GM12878 (cell line): ENCODE data around the gene TMEM121B. TPM values are rescaled to one million over a fixed set of nuclear protein-coding genes. Genes with fewer than 3 reads are reported as not detected.

Source experiments
- ATAC-seq: fragments of 200-7000 bp; cut with Tn5 transposase; 3 replicates; pipeline ENCODE4 v1.9.1; 2020; ENCODE audit warnings: mild to moderate bottlenecking, moderate library complexity
- BruUV-seq: library from RNA; stranded (reverse); fragments of 400-500 nt; replicated peaks from 2 replicates; lab custom pipeline; 2021; lab: Mats Ljungman, UMichigan
- CTCF ChIA-PET: fragments of 300-600 bp; sonication (Branson Sonifier 250); formaldehyde crosslinking; extraction: SDS; loops from one replicate; lab custom pipeline; 2021; ENCODE audit warnings: inconsistent platforms; lab: Yijun Ruan, JAX
- POLR2A ChIA-PET: fragments of 350-600 bp; formaldehyde crosslinking; extraction: SDS; loops from one replicate; lab custom pipeline; 2021; ENCODE audit warnings: inconsistent platforms; lab: Charles Lee
- RAD21 ChIA-PET: fragments of 300-600 bp; sonication (Branson Sonifier 250); formaldehyde crosslinking; loops from one replicate; lab custom pipeline; 2023; ENCODE audit warnings: antibody characterized with exemption; ENCODE audit not compliant: unreplicated experiment; lab: Charles Lee
- SMC1A ChIA-PET: fragments of 300-600 bp; sonication (Branson Sonifier 250); formaldehyde crosslinking; loops from one replicate; lab custom pipeline; 2023; ENCODE audit not compliant: unreplicated experiment, uncharacterized antibody; lab: Charles Lee
- DNase-seq: peaks from one replicate; pipeline ENCODE4 v3.0.0-alpha.2; 2011; ENCODE audit warnings: low read depth, low spot score
- FAIRE-seq: peaks from 3 replicates; lab custom pipeline; 2011; peaks lifted over from hg19 to GRCh38; lab: Jason Lieb, UNC
- H2AFZ ChIP-seq: 2 replicates; pipeline ENCODE4 v1.6.0; 2011; ENCODE audit warnings: low read depth, low read length, control low read depth; ENCODE audit not compliant: control insufficient read depth
- H3K27ac ChIP-seq: 2 replicates; pipeline ENCODE4 v1.5.1; 2011; ENCODE audit warnings: control low read depth; ENCODE audit not compliant: control insufficient read depth, insufficient read depth
- H3K27me3 ChIP-seq, 2 experiments: replicated peaks in 1 of 2; 2 replicates each; pipeline versions ENCODE4 v1.6.0 to v1.6.1; 2011; ENCODE audit warnings: low read length in 1 of 2; ENCODE audit not compliant: control insufficient read depth in 2 of 2, insufficient read depth in 2 of 2
- H3K36me3 ChIP-seq, 2 experiments: 2 replicates each; pipeline ENCODE4 v1.5.1; 2011; ENCODE audit warnings: low read length in 1 of 2; ENCODE audit not compliant: control insufficient read depth in 2 of 2, insufficient read depth in 2 of 2
- H3K4me1 ChIP-seq: 2 replicates; pipeline ENCODE4 v1.6.1; 2011; ENCODE audit warnings: mild to moderate bottlenecking, low read length, moderate library complexity, mixed read lengths; ENCODE audit not compliant: control insufficient read depth, insufficient read depth
- H3K4me2 ChIP-seq: 2 replicates; pipeline ENCODE4 v1.6.0; 2011; ENCODE audit warnings: control low read depth; ENCODE audit not compliant: control insufficient read depth, insufficient read depth
- H3K4me3 ChIP-seq: fragments of 200-600 bp; sonication (generic); 2 replicates; pipeline ENCODE4 v1.5.1; 2016
- H3K79me2 ChIP-seq: 2 replicates; pipeline ENCODE4 v1.6.0; 2011; ENCODE audit warnings: low read length; ENCODE audit not compliant: control insufficient read depth, insufficient read depth
- H3K9ac ChIP-seq: 2 replicates; pipeline ENCODE4 v1.8.0; 2011; ENCODE audit warnings: low read length, control low read depth, mixed read lengths; ENCODE audit not compliant: control insufficient read depth, insufficient read depth
- H3K9me3 ChIP-seq: replicated peaks from 3 replicates; pipeline ENCODE4 v1.5.1; 2011; ENCODE audit warnings: mild to moderate bottlenecking, low read length; ENCODE audit not compliant: control insufficient read depth, insufficient read depth
- H4K20me1 ChIP-seq: 2 replicates; pipeline ENCODE4 v1.6.0; 2011; ENCODE audit not compliant: control insufficient read depth, insufficient read depth
- ATF7 ChIP-seq: fragments of 450-650 bp; IDR thresholded peaks from 2 replicates; pipeline ENCODE4 v1.6.1; 2016; ENCODE audit warnings: low read depth, mild to moderate bottlenecking
- BCL11A ChIP-seq: IDR thresholded peaks from 2 replicates; pipeline ENCODE4 v1.6.1; 2011; ENCODE audit warnings: low read depth, low read length
- CHD4 ChIP-seq: fragments of 200-600 bp; sonication (generic); IDR thresholded peaks from 2 replicates; pipeline ENCODE4 v1.6.1; 2016; ENCODE audit warnings: mild to moderate bottlenecking
- FOXM1 ChIP-seq: IDR thresholded peaks from 2 replicates; pipeline ENCODE4 v1.6.1; 2012; ENCODE audit warnings: low read depth, mild to moderate bottlenecking, inconsistent platforms, low read length, moderate library complexity
- KDM1A ChIP-seq: fragments of 200-600 bp; sonication (generic); IDR thresholded peaks from 2 replicates; pipeline ENCODE4 v1.6.1; 2016; ENCODE audit warnings: borderline replicate concordance
- MYB ChIP-seq: fragments of 150-350 bp; IDR thresholded peaks from 2 replicates; pipeline ENCODE4 v1.6.1; 2014; ENCODE audit warnings: mild to moderate bottlenecking, low read depth, low read length, borderline replicate concordance
- RAD21 ChIP-seq: IDR thresholded peaks from 2 replicates; pipeline ENCODE4 v1.6.1; 2011; ENCODE audit warnings: mild to moderate bottlenecking, low read depth, low read length, moderate library complexity; ENCODE audit not compliant: insufficient read depth
- SIN3A ChIP-seq: IDR thresholded peaks from 2 replicates; pipeline ENCODE4 v1.6.1; 2012; ENCODE audit warnings: low read depth, low read length, improper control_type of control experiment
- SPI1 ChIP-seq: IDR thresholded peaks from 2 replicates; pipeline ENCODE4 v1.6.1; 2011; ENCODE audit warnings: low read depth, mild to moderate bottlenecking, low read length, moderate library complexity, borderline replicate concordance; ENCODE audit not compliant: insufficient read depth
- SUPT20H ChIP-seq: IDR thresholded peaks from 2 replicates; pipeline ENCODE4 v1.6.1; 2011; ENCODE audit warnings: low read depth, mild to moderate bottlenecking, low read length, moderate library complexity, borderline replicate concordance; ENCODE audit not compliant: control insufficient read depth
- TARDBP ChIP-seq: IDR thresholded peaks from 2 replicates; pipeline ENCODE4 v1.6.1; 2016; ENCODE audit warnings: borderline replicate concordance
- ZNF274 ChIP-seq: IDR thresholded peaks from one replicate; pipeline ENCODE4 v1.8.0; 2011; ENCODE audit not compliant: insufficient read length, insufficient read depth
- WGBS: methylation state at CpG from one replicate; pipeline ENCODE4 v1.1.6; 2016; ENCODE audit warnings: low lambda C conversion rate; ENCODE audit not compliant: insufficient replicate concordance, insufficient coverage; ENCODE audit errors: missing lambda C conversion rate; 5-methylcytosine and 5-hydroxymethylcytosine counted together
- in situ Hi-C: fragments of 300-500 bp; cut with MboI; formaldehyde crosslinking; loops from 9 replicates; pipeline ENCODE4 v1.14.3; 2018; ENCODE audit warnings: mixed read lengths
- intact Hi-C: fragments of 100-400 bp; cut with micrococcal nuclease; formaldehyde crosslinking; loops from one replicate; pipeline ENCODE4 v1.14.2; 2022; ENCODE audit not compliant: unreplicated experiment
- polyA plus RNA-seq, 11 experiments: library from polyadenylated mRNA; depleted of rRNA in 4 of 11; unstranded in 6 of 11; stranded (reverse) in 5 of 11; fragments of >200 nt; fragmentation: Nextera tagmentation in 4 of 11; fragmentation: Illumina TruSeq in 1 of 11; extraction: Ambion mirVana in 4 of 11; extraction: Trizol in 1 of 11; gene quantifications; 1 replicate in 1 of 11; 2 replicates in 10 of 11; pipeline versions ENCODE4 v1.2.1 to v1.2.3, GENCODE V29; 2011 to 2016; ENCODE audit warnings: inconsistent platforms in 2 of 11, missing spikeins in 2 of 11, low read depth in 1 of 11
- total RNA-seq, 4 experiments: library from RNA; depleted of rRNA in 3 of 4; stranded (reverse); fragments of >200 nt in 3 of 4; fragmentation: Illumina TruSeq in 1 of 4; extraction: Trizol in 1 of 4; gene quantifications; 2 replicates each; pipeline versions ENCODE4 v1.2.1 to v1.2.3, GENCODE V29; 2013 to 2021
- TF ChIP-seq, protein P1 (sequence below): fragments of 450-650 bp; IDR thresholded peaks from 2 replicates; pipeline ENCODE4 v1.6.1; 2017; ENCODE audit warnings: mild to moderate bottlenecking, moderate library complexity
- TF ChIP-seq, protein P2 (sequence below): fragments of 450-650 bp; IDR thresholded peaks from 2 replicates; pipeline ENCODE4 v1.6.1; 2017; ENCODE audit warnings: antibody characterized with exemption, mild to moderate bottlenecking, moderate library complexity
- TF ChIP-seq, protein P3 (sequence below): fragments of 150-350 bp; IDR thresholded peaks from 2 replicates; pipeline ENCODE4 v1.6.1; 2016; ENCODE audit warnings: low read depth, low read length

TMEM121B gene
- total and polyA plus RNA-seq, 10 of the 15 experiments (the other 5 are each of a cell fraction or from before 2014, with no cell fraction given) = 0.02 to 0.10 (median 0.06) TPM; not detected in 5

DNA sequence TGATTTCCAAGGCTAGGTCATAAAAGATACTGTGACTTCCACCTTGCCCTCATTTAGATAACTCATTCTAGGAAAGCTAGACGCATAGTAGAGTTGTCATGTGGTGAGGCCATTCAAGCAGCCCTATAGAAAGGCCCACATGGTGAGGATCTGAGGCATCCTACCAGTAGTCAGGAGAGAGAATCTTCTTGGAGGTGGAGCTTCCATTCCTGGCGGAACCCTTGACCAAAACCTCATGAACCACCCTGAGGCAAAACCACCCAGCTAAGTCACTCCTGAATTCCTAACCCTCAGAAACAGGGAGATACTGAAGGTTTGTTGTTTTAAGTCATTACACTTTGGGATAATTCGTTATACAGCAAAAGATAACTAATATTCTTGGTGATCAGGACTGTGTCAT is 40.8 kb upstream of the TMEM121B start:
- FAIRE-seq = no peak
- H3K9ac ChIP-seq = no peak overlapping the region
- peaks cover 3% of the 10 kb centered on the region; the same call in 1 of the 2 replicates for H3K4me1 ChIP-seq
- WGBS = 46% methylated on average over 3 of the region's 3 CpGs
- POLR2A ChIA-PET = no interaction called here
- no TSS peak for BruUV-seq
- H2AFZ ChIP-seq = no peak overlapping the region
- intact Hi-C loops (no loop called here), in situ Hi-C loops (no loop called here)
- H3K4me3 ChIP-seq = no peak overlapping the region
- H3K4me2 ChIP-seq = no peak overlapping the region
- CTCF ChIA-PET = interaction anchor here (0.7 to 8.1 kb wide), 3 partner anchors 11 to 82 kb away, joined by 4 to 72 read pairs (median 4); no protein-coding TSS in a partner anchor
- DNase-seq = no peak
- no peaks in the 10 kb centered on the region for H4K20me1 ChIP-seq
- ATAC-seq = no peak
- H3K27ac ChIP-seq = no peak overlapping the region
- no peaks in the 10 kb centered on the region for H3K27me3 ChIP-seq
- no peaks in the 10 kb centered on the region for H3K36me3 ChIP-seq
- peaks cover 18% of the 10 kb centered on the region for H3K79me2 ChIP-seq
- no peaks in the 10 kb centered on the region for H3K9me3 ChIP-seq
- SMC1A ChIA-PET = interaction anchor here (0.8 kb wide), 1 partner anchor 391 kb away, joined by 3 read pairs; no protein-coding TSS in a partner anchor
- RAD21 ChIA-PET = interaction anchor here (1.2 kb wide), 1 partner anchor 10 kb away, joined by 3 read pairs; no protein-coding TSS in a partner anchor
- no peak for TF ChIP-seq BCL11A
- no peak for TF ChIP-seq SIN3A
- no peak for TF ChIP-seq ATF7
- TF ChIP-seq, protein P1, sequence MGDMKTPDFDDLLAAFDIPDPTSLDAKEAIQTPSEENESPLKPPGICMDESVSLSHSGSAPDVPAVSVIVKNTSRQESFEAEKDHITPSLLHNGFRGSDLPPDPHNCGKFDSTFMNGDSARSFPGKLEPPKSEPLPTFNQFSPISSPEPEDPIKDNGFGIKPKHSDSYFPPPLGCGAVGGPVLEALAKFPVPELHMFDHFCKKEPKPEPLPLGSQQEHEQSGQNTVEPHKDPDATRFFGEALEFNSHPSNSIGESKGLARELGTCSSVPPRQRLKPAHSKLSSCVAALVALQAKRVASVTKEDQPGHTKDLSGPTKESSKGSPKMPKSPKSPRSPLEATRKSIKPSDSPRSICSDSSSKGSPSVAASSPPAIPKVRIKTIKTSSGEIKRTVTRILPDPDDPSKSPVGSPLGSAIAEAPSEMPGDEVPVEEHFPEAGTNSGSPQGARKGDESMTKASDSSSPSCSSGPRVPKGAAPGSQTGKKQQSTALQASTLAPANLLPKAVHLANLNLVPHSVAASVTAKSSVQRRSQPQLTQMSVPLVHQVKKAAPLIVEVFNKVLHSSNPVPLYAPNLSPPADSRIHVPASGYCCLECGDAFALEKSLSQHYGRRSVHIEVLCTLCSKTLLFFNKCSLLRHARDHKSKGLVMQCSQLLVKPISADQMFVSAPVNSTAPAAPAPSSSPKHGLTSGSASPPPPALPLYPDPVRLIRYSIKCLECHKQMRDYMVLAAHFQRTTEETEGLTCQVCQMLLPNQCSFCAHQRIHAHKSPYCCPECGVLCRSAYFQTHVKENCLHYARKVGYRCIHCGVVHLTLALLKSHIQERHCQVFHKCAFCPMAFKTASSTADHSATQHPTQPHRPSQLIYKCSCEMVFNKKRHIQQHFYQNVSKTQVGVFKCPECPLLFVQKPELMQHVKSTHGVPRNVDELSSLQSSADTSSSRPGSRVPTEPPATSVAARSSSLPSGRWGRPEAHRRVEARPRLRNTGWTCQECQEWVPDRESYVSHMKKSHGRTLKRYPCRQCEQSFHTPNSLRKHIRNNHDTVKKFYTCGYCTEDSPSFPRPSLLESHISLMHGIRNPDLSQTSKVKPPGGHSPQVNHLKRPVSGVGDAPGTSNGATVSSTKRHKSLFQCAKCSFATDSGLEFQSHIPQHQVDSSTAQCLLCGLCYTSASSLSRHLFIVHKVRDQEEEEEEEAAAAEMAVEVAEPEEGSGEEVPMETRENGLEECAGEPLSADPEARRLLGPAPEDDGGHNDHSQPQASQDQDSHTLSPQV = no peak
- no peak for TF ChIP-seq KDM1A
- TF ChIP-seq, protein P2, sequence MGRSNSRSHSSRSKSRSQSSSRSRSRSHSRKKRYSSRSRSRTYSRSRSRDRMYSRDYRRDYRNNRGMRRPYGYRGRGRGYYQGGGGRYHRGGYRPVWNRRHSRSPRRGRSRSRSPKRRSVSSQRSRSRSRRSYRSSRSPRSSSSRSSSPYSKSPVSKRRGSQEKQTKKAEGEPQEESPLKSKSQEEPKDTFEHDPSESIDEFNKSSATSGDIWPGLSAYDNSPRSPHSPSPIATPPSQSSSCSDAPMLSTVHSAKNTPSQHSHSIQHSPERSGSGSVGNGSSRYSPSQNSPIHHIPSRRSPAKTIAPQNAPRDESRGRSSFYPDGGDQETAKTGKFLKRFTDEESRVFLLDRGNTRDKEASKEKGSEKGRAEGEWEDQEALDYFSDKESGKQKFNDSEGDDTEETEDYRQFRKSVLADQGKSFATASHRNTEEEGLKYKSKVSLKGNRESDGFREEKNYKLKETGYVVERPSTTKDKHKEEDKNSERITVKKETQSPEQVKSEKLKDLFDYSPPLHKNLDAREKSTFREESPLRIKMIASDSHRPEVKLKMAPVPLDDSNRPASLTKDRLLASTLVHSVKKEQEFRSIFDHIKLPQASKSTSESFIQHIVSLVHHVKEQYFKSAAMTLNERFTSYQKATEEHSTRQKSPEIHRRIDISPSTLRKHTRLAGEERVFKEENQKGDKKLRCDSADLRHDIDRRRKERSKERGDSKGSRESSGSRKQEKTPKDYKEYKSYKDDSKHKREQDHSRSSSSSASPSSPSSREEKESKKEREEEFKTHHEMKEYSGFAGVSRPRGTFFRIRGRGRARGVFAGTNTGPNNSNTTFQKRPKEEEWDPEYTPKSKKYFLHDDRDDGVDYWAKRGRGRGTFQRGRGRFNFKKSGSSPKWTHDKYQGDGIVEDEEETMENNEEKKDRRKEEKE = no peak
- TF ChIP-seq ZNF274 = no peak
- TF ChIP-seq MYB = no peak
- TF ChIP-seq SUPT20H = no peak
- TF ChIP-seq, protein P3, sequence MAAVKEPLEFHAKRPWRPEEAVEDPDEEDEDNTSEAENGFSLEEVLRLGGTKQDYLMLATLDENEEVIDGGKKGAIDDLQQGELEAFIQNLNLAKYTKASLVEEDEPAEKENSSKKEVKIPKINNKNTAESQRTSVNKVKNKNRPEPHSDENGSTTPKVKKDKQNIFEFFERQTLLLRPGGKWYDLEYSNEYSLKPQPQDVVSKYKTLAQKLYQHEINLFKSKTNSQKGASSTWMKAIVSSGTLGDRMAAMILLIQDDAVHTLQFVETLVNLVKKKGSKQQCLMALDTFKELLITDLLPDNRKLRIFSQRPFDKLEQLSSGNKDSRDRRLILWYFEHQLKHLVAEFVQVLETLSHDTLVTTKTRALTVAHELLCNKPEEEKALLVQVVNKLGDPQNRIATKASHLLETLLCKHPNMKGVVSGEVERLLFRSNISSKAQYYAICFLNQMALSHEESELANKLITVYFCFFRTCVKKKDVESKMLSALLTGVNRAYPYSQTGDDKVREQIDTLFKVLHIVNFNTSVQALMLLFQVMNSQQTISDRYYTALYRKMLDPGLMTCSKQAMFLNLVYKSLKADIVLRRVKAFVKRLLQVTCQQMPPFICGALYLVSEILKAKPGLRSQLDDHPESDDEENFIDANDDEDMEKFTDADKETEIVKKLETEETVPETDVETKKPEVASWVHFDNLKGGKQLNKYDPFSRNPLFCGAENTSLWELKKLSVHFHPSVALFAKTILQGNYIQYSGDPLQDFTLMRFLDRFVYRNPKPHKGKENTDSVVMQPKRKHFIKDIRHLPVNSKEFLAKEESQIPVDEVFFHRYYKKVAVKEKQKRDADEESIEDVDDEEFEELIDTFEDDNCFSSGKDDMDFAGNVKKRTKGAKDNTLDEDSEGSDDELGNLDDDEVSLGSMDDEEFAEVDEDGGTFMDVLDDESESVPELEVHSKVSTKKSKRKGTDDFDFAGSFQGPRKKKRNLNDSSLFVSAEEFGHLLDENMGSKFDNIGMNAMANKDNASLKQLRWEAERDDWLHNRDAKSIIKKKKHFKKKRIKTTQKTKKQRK = no peak
- no peak for TF ChIP-seq CHD4
- no peak for TF ChIP-seq FOXM1
- TF ChIP-seq SPI1 = no peak
- no peak for TF ChIP-seq RAD21
- no peak for TF ChIP-seq TARDBP
